Breast epithelium (tissue), 4 donors: ENCODE measurements around the gene SH2D3A. TPM values are rescaled to one million over a fixed set of nuclear protein-coding genes. Genes with fewer than 3 reads are reported as not detected.
A peak's percentile ranks its signal among the peaks of the same experiment; 100 is the strongest.

Experiments used
- DNase-seq, 2 donors: peaks; one replicate each; pipeline ENCODE4 v3.0.0-alpha.2; 2019; ENCODE audit warnings: low spot score in 2 of 2
- H3K27ac ChIP-seq, 2 donors: fragments of 200-600 bp; sonication (generic) in 1 of 2; one replicate each; pipeline ENCODE4 v1.5.1; 2016 to 2019; ENCODE audit warnings: mild to moderate bottlenecking in 1 of 2
- H3K27me3 ChIP-seq, 2 donors: fragments of 200-600 bp; sonication (generic) in 1 of 2; one replicate each; pipeline versions ENCODE4 v1.5.1 to v1.6.0; 2017 to 2019; ENCODE audit warnings: control low read depth in 1 of 2, mild to moderate bottlenecking in 1 of 2
- H3K36me3 ChIP-seq: fragments of 200-600 bp; one replicate; pipeline ENCODE4 v1.5.1; 2019
- H3K4me1 ChIP-seq, 2 donors: fragments of 200-600 bp; sonication (generic); one replicate each; pipeline ENCODE4 v1.5.1; 2016 to 2019; ENCODE audit warnings: control low read depth in 1 of 2
- H3K4me3 ChIP-seq, 3 donors: fragments of 200-600 bp; sonication (generic); 1 replicate in 2 of 3; 2 replicates in 1 of 3; pipeline ENCODE4 v1.5.1; 2016 to 2019; ENCODE audit warnings: mild to moderate bottlenecking in 3 of 3, moderate library complexity in 2 of 3
- H3K9me3 ChIP-seq, 2 donors: fragments of 200-600 bp; sonication (generic) in 1 of 2; one replicate each; pipeline ENCODE4 v1.5.1; 2016 to 2019; ENCODE audit warnings: control low read depth in 1 of 2
- POLR2A ChIP-seq: fragments of 450-650 bp; IDR thresholded peaks from one replicate; pipeline ENCODE4 v1.6.1; 2016; ENCODE audit warnings: antibody characterized with exemption, mild to moderate bottlenecking, moderate library complexity
- POLR2AphosphoS5 ChIP-seq, 3 donors: sonication (generic); formaldehyde crosslinking; IDR thresholded peaks; one replicate each; pipeline ENCODE4 v1.6.1; 2017; ENCODE audit warnings: antibody characterized with exemption in 3 of 3
- intact Hi-C: fragments of 100-400 bp; cut with DNase I; formaldehyde crosslinking; loops from one replicate; pipeline ENCODE4 v1.15.1; 2023; ENCODE audit warnings: low total_unique reads
- total RNA-seq, 3 donors: library from RNA; depleted of rRNA; stranded (reverse); fragments of >200 nt; gene quantifications; one replicate each; pipeline ENCODE4 v1.1.0, GENCODE V29; 2016
- TF ChIP-seq, protein P1 (sequence below), 3 donors: fragments of 450-650 bp; IDR thresholded peaks; one replicate each; pipeline ENCODE4 v1.5.1; 2016 to 2017; ENCODE audit warnings: antibody characterized with exemption in 3 of 3, mild to moderate bottlenecking in 3 of 3, moderate library complexity in 3 of 3

Gene SH2D3A
- total RNA-seq, 3 donors from 2014 or later: 0.96 to 38.2 (median 18.4) TPM

DNA sequence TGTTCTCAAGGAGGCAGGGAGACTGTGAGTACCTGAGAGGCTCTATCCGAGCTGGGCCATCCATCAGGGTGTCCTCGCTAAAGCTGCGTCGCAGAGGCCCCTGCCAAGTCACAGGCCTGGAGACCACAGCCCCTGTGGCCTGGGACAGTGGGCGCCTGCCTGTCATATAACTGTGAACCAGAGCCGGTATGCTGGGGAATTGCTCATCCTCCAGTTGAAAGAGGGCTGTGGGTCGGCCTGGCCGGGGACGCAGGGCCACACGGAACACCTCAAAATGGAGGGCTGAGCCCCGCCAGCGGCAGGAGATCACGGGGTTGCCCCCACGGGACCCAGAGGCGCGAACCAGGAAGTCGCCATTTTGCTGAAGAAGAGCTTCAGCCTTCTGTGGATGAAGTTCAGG lies 6.6 kb downstream of the SH2D3A start:
- Histone ChIP-seq H3K27ac (no peak overlapping the region), H3K4me1 (no peaks in the 10 kb centered on the region), H3K27me3 (no peaks in the 10 kb centered on the region), H3K36me3 (no peaks in the 10 kb centered on the region), H3K4me3 (no peak overlapping the region), H3K9me3 (no peaks in the 10 kb centered on the region)
- TF ChIP-seq POLR2A: no peak
- TF ChIP-seq, protein P1, sequence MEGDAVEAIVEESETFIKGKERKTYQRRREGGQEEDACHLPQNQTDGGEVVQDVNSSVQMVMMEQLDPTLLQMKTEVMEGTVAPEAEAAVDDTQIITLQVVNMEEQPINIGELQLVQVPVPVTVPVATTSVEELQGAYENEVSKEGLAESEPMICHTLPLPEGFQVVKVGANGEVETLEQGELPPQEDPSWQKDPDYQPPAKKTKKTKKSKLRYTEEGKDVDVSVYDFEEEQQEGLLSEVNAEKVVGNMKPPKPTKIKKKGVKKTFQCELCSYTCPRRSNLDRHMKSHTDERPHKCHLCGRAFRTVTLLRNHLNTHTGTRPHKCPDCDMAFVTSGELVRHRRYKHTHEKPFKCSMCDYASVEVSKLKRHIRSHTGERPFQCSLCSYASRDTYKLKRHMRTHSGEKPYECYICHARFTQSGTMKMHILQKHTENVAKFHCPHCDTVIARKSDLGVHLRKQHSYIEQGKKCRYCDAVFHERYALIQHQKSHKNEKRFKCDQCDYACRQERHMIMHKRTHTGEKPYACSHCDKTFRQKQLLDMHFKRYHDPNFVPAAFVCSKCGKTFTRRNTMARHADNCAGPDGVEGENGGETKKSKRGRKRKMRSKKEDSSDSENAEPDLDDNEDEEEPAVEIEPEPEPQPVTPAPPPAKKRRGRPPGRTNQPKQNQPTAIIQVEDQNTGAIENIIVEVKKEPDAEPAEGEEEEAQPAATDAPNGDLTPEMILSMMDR (IDR thresholded peaks at IDR 0.05): no peak
- no peak for TF ChIP-seq POLR2AphosphoS5 (IDR thresholded peaks at IDR 0.05)
- intact Hi-C loops: no loop called here
- no peak for DNase-seq

DNA sequence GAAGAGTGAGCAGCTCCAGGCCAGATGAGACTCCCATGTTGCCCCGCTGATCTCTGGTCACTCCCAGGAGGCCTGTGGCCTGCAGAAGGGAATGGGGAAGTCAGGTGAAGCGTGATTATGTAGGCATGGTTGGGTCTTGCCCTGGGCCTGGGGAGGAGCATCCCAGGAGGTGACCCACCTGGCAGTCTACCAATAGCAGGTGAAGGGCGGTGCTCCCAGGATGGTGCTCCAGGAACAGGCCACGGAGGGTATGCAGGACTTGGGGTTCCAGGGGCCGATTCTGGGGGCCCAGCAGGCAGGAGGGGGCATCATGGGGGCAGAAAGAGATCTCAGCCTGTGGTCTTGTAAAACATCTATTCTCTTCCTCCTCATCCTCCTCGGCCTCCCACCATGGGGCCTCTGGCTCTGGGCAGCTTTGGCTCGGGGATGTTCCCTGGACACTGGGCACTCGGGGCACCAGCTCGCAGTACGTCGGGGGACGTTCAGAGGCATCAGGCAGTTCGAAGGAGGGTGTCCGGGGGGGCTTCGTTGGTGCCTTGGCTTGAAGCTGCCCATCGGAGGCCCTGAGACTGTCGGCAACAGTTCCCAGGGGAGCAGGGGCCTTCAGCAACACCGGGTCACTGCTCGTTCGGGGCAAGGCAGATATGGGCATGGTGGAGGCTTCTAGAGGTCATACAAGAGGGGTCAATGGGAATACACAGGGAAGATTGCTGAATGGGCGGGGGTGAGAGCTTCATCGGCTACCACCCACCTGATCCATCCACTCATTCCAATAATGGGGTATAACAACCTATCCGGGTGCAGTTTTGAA lies 12.4 kb downstream of the SH2D3A start:
- H3K4me1 ChIP-seq: no peaks in the 10 kb centered on the region
- intact Hi-C loops: no loop called here
- DNase-seq: no peak
- TF ChIP-seq POLR2AphosphoS5 (IDR thresholded peaks at IDR 0.05): no peak
- TF ChIP-seq, protein P1 (IDR thresholded peaks at IDR 0.05): no peak
- TF ChIP-seq POLR2A: no peak
- H3K27me3 ChIP-seq: no peaks in the 10 kb centered on the region
- no peak overlapping the region for H3K27ac ChIP-seq
- no peaks in the 10 kb centered on the region for H3K36me3 ChIP-seq
- no peak overlapping the region for H3K4me3 ChIP-seq
- no peaks in the 10 kb centered on the region for H3K9me3 ChIP-seq

DNA sequence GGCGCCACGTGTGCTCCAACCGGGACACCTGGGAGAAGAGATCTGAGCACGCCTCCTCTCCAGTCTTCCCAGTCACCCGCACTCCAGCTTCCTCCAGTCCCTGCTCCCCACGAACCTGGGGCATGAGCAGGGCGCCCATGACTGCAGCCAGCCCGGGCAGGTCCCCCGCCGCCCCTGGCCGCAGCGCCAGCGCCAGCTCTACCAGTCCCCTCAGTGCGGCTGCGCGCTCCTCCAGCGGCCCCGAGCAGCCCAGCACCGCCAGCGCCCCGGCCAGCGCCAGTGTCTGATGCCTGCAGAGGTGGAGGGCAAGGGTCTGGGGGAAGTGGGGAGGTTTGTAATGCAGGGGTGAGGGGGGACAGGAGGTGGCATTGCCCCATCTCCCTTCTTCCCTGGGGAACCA lies 13.1 kb downstream of the SH2D3A start:
- TF ChIP-seq, protein P1 (IDR thresholded peaks at IDR 0.05): no peak
- TF ChIP-seq POLR2AphosphoS5 (IDR thresholded peaks at IDR 0.05) (no peak), POLR2A (no peak)
- no peaks in the 10 kb centered on the region for H3K27me3 ChIP-seq
- intact Hi-C loops: no loop called here
- no peak for DNase-seq
- H3K4me1 ChIP-seq: no peaks in the 10 kb centered on the region
- H3K9me3 ChIP-seq: no peaks in the 10 kb centered on the region
- no peaks in the 10 kb centered on the region for H3K36me3 ChIP-seq
- H3K4me3 ChIP-seq: no peak overlapping the region
- H3K27ac ChIP-seq: no peak overlapping the region

- TF ChIP-seq POLR2AphosphoS5 (IDR thresholded peaks at IDR 0.05): peak in 1 of 3 donors; percentile 30
- no peak for TF ChIP-seq POLR2A
- TF ChIP-seq, protein P1 (IDR thresholded peaks at IDR 0.05): no peak
- H3K4me3 ChIP-seq: peak overlapping the region; percentile 23 to 58 (median 34)
- peak overlapping the region; percentile 13 to 40 for H3K27ac ChIP-seq
- H3K9me3 ChIP-seq: no peaks in the 10 kb centered on the region
- H3K4me1 ChIP-seq: no peaks in the 10 kb centered on the region
- no peaks in the 10 kb centered on the region for H3K36me3 ChIP-seq
- intact Hi-C loops: no loop called here
- no peak for DNase-seq
- no peaks in the 10 kb centered on the region for H3K27me3 ChIP-seq
Measured at GRCh38 chr19:6753178-6754031, 13.8 kb downstream of the SH2D3A start.
